ENCODE measurements around the gene RAB12. TPM values are rescaled to one million over a fixed set of nuclear protein-coding genes. Genes with fewer than 3 reads are reported as not detected.

The RAB12 gene
- total RNA-seq, 3 donors from 2014 or later, result 46.5 to 64.0 (median 55.0) TPM

DNA sequence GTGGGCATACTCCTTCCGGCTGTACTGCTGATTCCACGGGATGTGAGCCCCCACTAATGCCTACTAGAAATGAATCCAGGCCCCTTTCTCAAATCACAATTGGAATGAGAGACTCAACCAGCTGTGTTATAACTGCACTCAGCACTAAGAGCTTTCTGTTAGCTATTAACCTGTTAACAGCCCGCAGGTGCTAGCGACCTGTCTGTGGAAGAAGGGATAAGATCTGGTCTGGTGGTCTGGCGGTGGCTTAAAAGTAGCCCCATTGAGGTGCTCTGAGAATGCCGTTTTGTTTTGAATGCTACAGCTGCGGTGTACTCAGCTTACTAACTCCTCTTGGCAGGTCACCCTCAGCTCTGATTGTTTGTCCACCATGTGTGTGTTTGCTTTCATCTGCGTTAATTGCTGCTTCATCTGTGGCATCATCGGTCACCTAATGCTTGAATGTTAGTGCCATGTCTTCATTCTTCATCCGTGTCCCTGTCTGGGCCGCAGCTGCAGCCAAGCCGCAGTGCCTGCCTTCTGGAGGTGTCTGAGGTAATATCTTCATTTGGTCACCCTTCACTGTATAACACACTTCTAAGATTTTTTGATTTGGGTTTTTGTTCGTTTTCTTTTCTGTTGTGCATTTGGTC lies 16.3 kb downstream of the RAB12 start:
- no peak for DNase-seq (ENCODE audit: low spot score in 2 of 2)
- H3K27me3 ChIP-seq, result no peaks in the 10 kb centered on the region
- no peaks in the 10 kb centered on the region for H3K36me3 ChIP-seq
- TF ChIP-seq, protein P1, sequence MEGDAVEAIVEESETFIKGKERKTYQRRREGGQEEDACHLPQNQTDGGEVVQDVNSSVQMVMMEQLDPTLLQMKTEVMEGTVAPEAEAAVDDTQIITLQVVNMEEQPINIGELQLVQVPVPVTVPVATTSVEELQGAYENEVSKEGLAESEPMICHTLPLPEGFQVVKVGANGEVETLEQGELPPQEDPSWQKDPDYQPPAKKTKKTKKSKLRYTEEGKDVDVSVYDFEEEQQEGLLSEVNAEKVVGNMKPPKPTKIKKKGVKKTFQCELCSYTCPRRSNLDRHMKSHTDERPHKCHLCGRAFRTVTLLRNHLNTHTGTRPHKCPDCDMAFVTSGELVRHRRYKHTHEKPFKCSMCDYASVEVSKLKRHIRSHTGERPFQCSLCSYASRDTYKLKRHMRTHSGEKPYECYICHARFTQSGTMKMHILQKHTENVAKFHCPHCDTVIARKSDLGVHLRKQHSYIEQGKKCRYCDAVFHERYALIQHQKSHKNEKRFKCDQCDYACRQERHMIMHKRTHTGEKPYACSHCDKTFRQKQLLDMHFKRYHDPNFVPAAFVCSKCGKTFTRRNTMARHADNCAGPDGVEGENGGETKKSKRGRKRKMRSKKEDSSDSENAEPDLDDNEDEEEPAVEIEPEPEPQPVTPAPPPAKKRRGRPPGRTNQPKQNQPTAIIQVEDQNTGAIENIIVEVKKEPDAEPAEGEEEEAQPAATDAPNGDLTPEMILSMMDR (IDR thresholded peaks at IDR 0.05), result no peak
- TF ChIP-seq POLR2AphosphoS5 (IDR thresholded peaks at IDR 0.05) (no peak), POLR2A (IDR thresholded peaks at IDR 0.05) (no peak)
- H3K4me1 ChIP-seq, result peaks cover 2 to 7% of the 10 kb centered on the region in 2 donors
- H3K9me3 ChIP-seq, result no peaks in the 10 kb centered on the region
- no peak overlapping the region for H3K4me3 ChIP-seq
- no peak overlapping the region for H3K27ac ChIP-seq
- intact Hi-C loops (cut with DNase I; ENCODE audit: low total_unique reads), result no loop called here

DNA sequence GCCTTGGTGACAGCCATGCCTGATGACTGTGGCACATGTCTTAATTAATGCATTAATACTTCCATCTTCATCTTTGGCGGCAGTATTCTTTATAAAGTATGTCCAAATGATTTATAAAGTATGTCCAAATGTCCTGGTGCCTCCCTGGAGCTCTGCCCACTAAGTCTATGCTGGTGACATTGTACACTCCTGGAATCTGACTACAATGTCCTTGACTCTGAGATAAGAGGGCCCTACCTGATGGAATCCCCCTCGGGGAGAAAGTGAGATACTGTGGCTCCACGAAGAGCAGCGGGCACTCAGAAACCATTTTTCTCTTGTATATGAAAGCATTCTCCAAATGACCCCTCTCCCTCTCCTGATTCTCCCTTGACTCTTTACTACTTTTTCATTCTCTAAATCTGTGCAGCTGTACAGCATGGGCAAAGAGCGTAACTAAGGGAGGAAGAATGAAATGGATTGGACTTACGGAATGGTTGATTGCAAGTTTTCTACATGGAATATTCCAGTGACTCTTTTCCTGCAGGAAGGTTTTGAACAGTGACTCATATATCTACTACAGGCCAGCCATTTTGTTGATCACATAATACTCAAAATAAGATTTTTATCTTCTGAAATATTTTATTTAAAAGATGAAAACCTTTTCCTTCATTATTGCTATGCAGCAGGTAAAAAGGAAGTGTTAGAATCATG lies 17.3 kb downstream of the RAB12 start:
- DNase-seq (ENCODE audit: low spot score in 2 of 2), result no peak
- Histone ChIP-seq H3K4me3 (no peak overlapping the region), H3K36me3 (no peaks in the 10 kb centered on the region), H3K9me3 (no peaks in the 10 kb centered on the region), H3K4me1 (peaks cover 2 to 7% of the 10 kb centered on the region in 2 donors), H3K27me3 (no peaks in the 10 kb centered on the region), H3K27ac (no peak overlapping the region)
- intact Hi-C loops (cut with DNase I; ENCODE audit: low total_unique reads), result no loop called here
- TF ChIP-seq POLR2AphosphoS5 (IDR thresholded peaks at IDR 0.05) (no peak), POLR2A (IDR thresholded peaks at IDR 0.05) (no peak)
- TF ChIP-seq, protein P1 (IDR thresholded peaks at IDR 0.05), result no peak

DNA sequence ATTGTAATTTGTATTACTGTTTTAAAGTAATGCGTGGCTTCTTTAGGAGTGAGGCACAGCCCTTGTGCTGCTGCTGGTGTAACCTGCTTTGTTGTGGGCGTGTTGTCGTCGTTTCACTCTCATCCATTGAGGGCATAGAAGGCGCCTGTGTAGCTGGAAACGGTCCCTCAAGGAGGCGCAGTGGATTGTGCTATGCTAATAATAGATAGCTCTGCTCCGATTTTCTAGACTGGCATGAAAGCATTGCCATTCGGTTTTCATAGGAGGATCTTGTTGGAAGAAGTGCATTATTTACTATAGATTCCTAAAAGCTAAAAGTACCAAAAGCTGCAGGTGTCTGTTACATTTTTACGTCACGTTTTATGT lies 17.9 kb downstream of the RAB12 start:
- no peaks in the 10 kb centered on the region for H3K36me3 ChIP-seq
- peaks cover 2 to 7% of the 10 kb centered on the region in 2 donors for H3K4me1 ChIP-seq
- TF ChIP-seq POLR2AphosphoS5 (IDR thresholded peaks at IDR 0.05), result no peak
- TF ChIP-seq, protein P1 (IDR thresholded peaks at IDR 0.05), result no peak
- TF ChIP-seq POLR2A (IDR thresholded peaks at IDR 0.05), result no peak
- no peak overlapping the region for H3K27ac ChIP-seq
- intact Hi-C loops (cut with DNase I; ENCODE audit: low total_unique reads), result no loop called here
- no peak overlapping the region for H3K4me3 ChIP-seq
- H3K27me3 ChIP-seq, result no peaks in the 10 kb centered on the region
- DNase-seq (ENCODE audit: low spot score in 2 of 2), result no peak
- no peaks in the 10 kb centered on the region for H3K9me3 ChIP-seq

DNA sequence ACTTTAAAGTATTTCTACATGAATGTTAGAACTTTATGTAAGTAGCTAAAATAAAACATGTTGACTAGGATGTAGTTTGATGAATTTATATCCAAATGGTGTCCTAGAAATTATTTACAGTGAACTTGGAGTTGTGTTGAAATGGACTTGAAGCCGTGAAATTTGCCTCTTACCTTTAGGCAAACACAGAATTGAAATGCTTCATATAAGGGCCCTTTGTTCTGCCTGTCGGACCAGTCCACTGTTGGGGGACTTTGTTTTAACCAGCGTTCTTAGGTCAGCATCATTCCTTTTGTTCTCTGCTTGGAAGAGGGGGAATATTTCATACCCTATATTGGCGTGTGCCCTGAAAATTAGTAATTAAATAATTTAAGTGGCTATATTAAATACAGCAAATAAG lies 18.3 kb downstream of the RAB12 start:
- intact Hi-C loops (cut with DNase I; ENCODE audit: low total_unique reads), result no loop called here
- peaks cover 2 to 7% of the 10 kb centered on the region in 2 donors for H3K4me1 ChIP-seq
- no peaks in the 10 kb centered on the region for H3K9me3 ChIP-seq
- no peaks in the 10 kb centered on the region for H3K27me3 ChIP-seq
- H3K36me3 ChIP-seq, result no peaks in the 10 kb centered on the region
- no peak for DNase-seq (ENCODE audit: low spot score in 2 of 2)
- H3K27ac ChIP-seq, result no peak overlapping the region
- TF ChIP-seq, protein P1 (IDR thresholded peaks at IDR 0.05), result no peak
- TF ChIP-seq POLR2A (IDR thresholded peaks at IDR 0.05), result no peak
- TF ChIP-seq POLR2AphosphoS5 (IDR thresholded peaks at IDR 0.05), result no peak
- H3K4me3 ChIP-seq, result no peak overlapping the region

DNA sequence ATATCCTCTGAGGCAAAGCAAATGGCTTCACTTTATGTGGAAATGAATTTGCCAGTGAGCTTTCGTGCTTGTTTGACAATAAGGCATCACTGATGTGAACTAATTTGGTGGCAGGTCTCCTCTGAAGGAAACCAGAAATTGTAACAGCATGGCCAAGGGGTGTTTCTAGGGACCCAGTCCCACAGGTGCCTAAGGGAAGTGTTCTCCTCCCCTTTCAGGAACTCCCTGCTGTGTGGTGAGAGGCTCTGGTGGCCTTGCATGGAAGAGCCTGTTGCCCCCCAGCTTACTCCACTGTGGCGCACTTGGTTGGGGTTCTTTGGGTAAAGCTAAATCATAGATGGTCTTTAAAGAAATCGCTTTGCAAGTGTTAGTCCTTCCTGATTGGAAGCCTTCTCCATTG lies 20.4 kb downstream of the RAB12 start:
- no peaks in the 10 kb centered on the region for H3K36me3 ChIP-seq
- H3K4me3 ChIP-seq, result no peak overlapping the region
- intact Hi-C loops (cut with DNase I; ENCODE audit: low total_unique reads), result no loop called here
- H3K4me1 ChIP-seq, result no peaks in the 10 kb centered on the region
- DNase-seq (ENCODE audit: low spot score in 2 of 2), result no peak
- no peaks in the 10 kb centered on the region for H3K9me3 ChIP-seq
- TF ChIP-seq, protein P1 (IDR thresholded peaks at IDR 0.05), result no peak
- TF ChIP-seq POLR2AphosphoS5 (IDR thresholded peaks at IDR 0.05) (no peak), POLR2A (IDR thresholded peaks at IDR 0.05) (no peak)
- H3K27ac ChIP-seq, result no peak overlapping the region
- H3K27me3 ChIP-seq, result no peaks in the 10 kb centered on the region

Data from breast epithelium (tissue), 4 donors.